Esophagus squamous epithelium (tissue), 4 donors: ENCODE data around the gene CORO7.

Experiments used
- POLR2A ChIP-seq, 4 donors: fragments of 450-650 bp; IDR thresholded peaks; one replicate each; pipeline ENCODE4 v1.6.1; 2017; ENCODE audit warnings: antibody characterized with exemption in 4 of 4, mild to moderate bottlenecking in 4 of 4, moderate library complexity in 3 of 4
- TF ChIP-seq, protein P1 (sequence below), 6 experiments: fragments of 450-650 bp in 4 of 6; fragments of 200-600 bp in 2 of 6; sonication (generic) in 2 of 6; IDR thresholded peaks; one replicate each; pipeline ENCODE4 v1.5.1; 2016 to 2019; ENCODE audit warnings: antibody characterized with exemption in 6 of 6, mild to moderate bottlenecking in 4 of 6, moderate library complexity in 4 of 6

DNA sequence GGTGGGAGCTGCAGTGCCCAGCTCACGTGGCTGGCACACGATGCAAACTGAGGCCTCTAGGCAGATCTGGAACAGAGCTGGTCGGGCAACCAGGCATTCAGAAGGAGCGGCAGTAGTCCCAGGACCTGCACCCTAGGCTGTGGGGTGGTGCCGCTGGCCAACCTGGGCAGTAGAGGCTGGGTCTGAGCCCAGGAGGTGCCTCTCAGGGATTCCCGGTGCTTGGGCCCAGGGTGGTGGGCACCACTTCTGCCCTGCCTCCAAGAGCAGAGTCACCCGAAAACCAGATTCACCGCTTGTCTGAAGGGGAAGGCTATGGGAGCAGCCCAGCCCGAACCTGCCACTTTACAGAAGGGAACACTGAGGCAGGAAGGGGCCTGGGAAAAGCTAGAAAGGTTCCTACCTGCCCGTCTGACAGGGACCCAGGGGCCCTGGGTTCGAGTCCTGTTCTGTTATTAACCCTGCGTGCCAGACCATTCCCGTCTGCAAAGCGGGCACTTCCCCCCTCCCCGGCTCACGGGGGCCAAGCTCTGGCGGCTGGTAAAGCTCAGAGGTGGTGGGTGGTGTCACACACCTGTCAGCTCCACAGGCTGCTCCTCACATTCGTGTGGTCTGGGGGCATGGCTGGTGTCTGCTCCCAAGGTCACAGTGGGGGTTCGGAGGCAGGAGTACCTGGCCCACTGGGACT is 83.6 kb downstream of the CORO7 start:
- TF ChIP-seq, protein P1, sequence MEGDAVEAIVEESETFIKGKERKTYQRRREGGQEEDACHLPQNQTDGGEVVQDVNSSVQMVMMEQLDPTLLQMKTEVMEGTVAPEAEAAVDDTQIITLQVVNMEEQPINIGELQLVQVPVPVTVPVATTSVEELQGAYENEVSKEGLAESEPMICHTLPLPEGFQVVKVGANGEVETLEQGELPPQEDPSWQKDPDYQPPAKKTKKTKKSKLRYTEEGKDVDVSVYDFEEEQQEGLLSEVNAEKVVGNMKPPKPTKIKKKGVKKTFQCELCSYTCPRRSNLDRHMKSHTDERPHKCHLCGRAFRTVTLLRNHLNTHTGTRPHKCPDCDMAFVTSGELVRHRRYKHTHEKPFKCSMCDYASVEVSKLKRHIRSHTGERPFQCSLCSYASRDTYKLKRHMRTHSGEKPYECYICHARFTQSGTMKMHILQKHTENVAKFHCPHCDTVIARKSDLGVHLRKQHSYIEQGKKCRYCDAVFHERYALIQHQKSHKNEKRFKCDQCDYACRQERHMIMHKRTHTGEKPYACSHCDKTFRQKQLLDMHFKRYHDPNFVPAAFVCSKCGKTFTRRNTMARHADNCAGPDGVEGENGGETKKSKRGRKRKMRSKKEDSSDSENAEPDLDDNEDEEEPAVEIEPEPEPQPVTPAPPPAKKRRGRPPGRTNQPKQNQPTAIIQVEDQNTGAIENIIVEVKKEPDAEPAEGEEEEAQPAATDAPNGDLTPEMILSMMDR (IDR thresholded peaks at IDR 0.05), result no peak
- TF ChIP-seq POLR2A (IDR thresholded peaks at IDR 0.05), result no peak
